ENCODE data around the gene MYBBP1A. TPM values are rescaled to one million over a fixed set of nuclear protein-coding genes. Genes with fewer than 3 reads are reported as not detected.

MYBBP1A gene
- total RNA-seq, 1 donor from 2014 or later = 108 TPM

- H3K27ac Mint-ChIP-seq = no peak overlapping the region
- DNase-seq (no peak), ATAC-seq (ENCODE audit: low read depth) (no peak)
- POLR2A ChIA-PET = interaction anchor here (0.6 kb wide), 1 partner anchor 358 kb away, joined by 4 read pairs; no protein-coding TSS in a partner anchor
- H3K36me3 Mint-ChIP-seq (ENCODE audit: low read depth) = no peaks in the 10 kb centered on the region
- no peaks in the 10 kb centered on the region for H3K9me3 Mint-ChIP-seq
- intact Hi-C loops (cut with micrococcal nuclease) = no loop called here
- CTCF ChIA-PET = no interaction called here
- peaks cover 49% of the 10 kb centered on the region for H3K27me3 Mint-ChIP-seq
- TF ChIP-seq, protein P1, sequence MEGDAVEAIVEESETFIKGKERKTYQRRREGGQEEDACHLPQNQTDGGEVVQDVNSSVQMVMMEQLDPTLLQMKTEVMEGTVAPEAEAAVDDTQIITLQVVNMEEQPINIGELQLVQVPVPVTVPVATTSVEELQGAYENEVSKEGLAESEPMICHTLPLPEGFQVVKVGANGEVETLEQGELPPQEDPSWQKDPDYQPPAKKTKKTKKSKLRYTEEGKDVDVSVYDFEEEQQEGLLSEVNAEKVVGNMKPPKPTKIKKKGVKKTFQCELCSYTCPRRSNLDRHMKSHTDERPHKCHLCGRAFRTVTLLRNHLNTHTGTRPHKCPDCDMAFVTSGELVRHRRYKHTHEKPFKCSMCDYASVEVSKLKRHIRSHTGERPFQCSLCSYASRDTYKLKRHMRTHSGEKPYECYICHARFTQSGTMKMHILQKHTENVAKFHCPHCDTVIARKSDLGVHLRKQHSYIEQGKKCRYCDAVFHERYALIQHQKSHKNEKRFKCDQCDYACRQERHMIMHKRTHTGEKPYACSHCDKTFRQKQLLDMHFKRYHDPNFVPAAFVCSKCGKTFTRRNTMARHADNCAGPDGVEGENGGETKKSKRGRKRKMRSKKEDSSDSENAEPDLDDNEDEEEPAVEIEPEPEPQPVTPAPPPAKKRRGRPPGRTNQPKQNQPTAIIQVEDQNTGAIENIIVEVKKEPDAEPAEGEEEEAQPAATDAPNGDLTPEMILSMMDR (IDR thresholded peaks at IDR 0.05) = no peak
- H3K4me1 Mint-ChIP-seq = peaks cover 22% of the 10 kb centered on the region
- H3K4me3 Mint-ChIP-seq = no peak overlapping the region
Observed at GRCh38 chr17:4502466-4503154, 52.6 kb downstream of the MYBBP1A start.

- no peak overlapping the region for H3K4me3 Mint-ChIP-seq
- no peak for DNase-seq
- peaks cover 32% of the 10 kb centered on the region for H3K4me1 Mint-ChIP-seq
- TF ChIP-seq, protein P1 (IDR thresholded peaks at IDR 0.05) = no peak
- POLR2A ChIA-PET = no interaction called here
- CTCF ChIA-PET = no interaction called here
- no peak overlapping the region for H3K27ac Mint-ChIP-seq
- intact Hi-C loops (cut with micrococcal nuclease) = no loop called here
- no peak for ATAC-seq (ENCODE audit: low read depth)
- no peaks in the 10 kb centered on the region for H3K9me3 Mint-ChIP-seq
- H3K27me3 Mint-ChIP-seq = peaks cover 47% of the 10 kb centered on the region
- H3K36me3 Mint-ChIP-seq (ENCODE audit: low read depth) = no peaks in the 10 kb centered on the region
Observed at GRCh38 chr17:4501295-4501949, 53.8 kb downstream of the MYBBP1A start.

GRCh38 chr17:4500191-4500571 lies 55.0 kb downstream of the MYBBP1A start:
- Mint-ChIP-seq H3K4me3 (peak overlapping the region; percentile 78), H3K9me3 (no peaks in the 10 kb centered on the region), H3K27me3 (peaks cover 42% of the 10 kb centered on the region), H3K36me3 (ENCODE audit: low read depth) (no peaks in the 10 kb centered on the region), H3K27ac (no peak overlapping the region), H3K4me1 (peaks cover 32% of the 10 kb centered on the region)
- ATAC-seq (ENCODE audit: low read depth) (no peak), DNase-seq (no peak)
- CTCF ChIA-PET = no interaction called here
- intact Hi-C loops (cut with micrococcal nuclease) = no loop called here
- TF ChIP-seq, protein P1 (IDR thresholded peaks at IDR 0.05) = no peak
- POLR2A ChIA-PET = interaction anchor here (0.7 to 1.5 kb wide), 3 partner anchors 34 to 1907 kb away, joined by 3 to 5 read pairs (median 4); partner anchors contain the start of gene MYBBP1A

GRCh38 chr17:4499431-4500190 lies 55.6 kb downstream of the MYBBP1A start:
- ChIA-PET CTCF (interaction anchor here (0.7 kb wide), 1 partner anchor 50 kb away, joined by 3 read pairs; no protein-coding TSS in a partner anchor), POLR2A (interaction anchor here (1.0 to 1.5 kb wide), 3 partner anchors 35 to 357 kb away, joined by 3 to 6 read pairs (median 5); partner anchors contain the start of genes CYB5D2, MYBBP1A and ZZEF1)
- Mint-ChIP-seq H3K27me3 (peaks cover 40% of the 10 kb centered on the region), H3K9me3 (no peaks in the 10 kb centered on the region), H3K4me3 (peak overlapping the region; percentile 78), H3K4me1 (peaks cover 32% of the 10 kb centered on the region), H3K36me3 (ENCODE audit: low read depth) (no peaks in the 10 kb centered on the region), H3K27ac (no peak overlapping the region)
- no peak for ATAC-seq (ENCODE audit: low read depth)
- peak; percentile 30 for DNase-seq
- TF ChIP-seq, protein P1 (IDR thresholded peaks at IDR 0.05) = no peak
- intact Hi-C loops (cut with micrococcal nuclease) = loop anchor here (2.0 kb wide), 1 partner anchor 79 kb away; no protein-coding TSS in a partner anchor
